Measurements from ENCODE around the gene CHADL.
"Not testable (repeated sequence)": the region's sequence is repeated elsewhere in the genome, so short reads cannot be mapped to it uniquely, and the experiment has no call there.

CHADL gene

DNA sequence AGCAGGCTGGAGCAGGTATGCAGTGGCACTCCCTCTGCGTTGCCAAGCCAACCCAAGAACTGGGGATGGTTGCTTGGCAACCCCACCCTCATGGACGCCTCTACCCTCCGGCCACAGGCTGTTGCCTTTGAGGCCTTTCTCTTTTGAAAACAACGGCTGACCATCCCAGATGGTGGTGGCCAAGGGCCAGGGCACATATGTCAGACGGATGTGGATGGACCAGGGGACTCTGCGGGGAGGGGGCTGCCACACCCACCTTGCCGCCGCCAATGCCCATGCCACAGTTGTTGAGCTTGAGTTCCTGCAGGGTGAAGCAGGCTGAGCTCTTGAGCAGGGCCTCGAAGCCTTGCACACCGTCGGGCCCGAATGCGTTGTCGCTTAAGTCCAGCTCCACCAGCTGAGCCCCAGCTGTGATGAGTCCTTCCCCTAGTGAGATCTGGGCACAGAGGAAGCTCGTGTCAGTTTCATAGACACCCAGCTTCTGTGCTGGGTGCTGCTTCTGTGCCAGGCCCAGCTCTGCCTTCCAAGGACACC lies 23.7 kb upstream of the CHADL start:
- no peaks in the 10 kb centered on the region for H3K9me3 Mint-ChIP-seq
- H3K36me3 Mint-ChIP-seq (ENCODE audit: low read depth), result peaks cover 100% of the 10 kb centered on the region
- intact Hi-C loops (cut with micrococcal nuclease), result no loop called here
- no peaks in the 10 kb centered on the region for H3K27me3 Mint-ChIP-seq
- H3K4me1 Mint-ChIP-seq (ENCODE audit: low read depth), result peaks cover 20% of the 10 kb centered on the region
- no peak overlapping the region for H3K27ac Mint-ChIP-seq
- H3K4me3 Mint-ChIP-seq, result no peak overlapping the region

DNA sequence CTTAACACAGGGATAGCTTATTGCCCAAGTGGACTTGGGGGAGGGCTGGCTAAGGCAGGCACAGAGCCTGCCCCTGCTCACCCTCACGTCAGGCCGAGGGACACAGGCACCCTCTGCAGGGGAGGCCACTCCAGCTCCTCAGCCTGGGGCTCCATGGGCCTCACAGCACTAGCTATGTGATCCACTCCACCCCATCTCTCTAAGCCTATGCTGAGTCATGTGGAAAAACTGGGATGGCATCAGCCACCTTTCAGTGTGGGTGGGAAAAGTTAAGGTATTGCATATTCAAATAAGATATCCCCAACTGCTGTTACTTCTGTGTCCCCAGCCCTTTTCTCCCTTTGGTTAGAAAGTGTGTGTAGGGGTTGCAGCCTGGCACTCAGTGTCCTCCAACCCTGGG lies 23.0 kb upstream of the CHADL start:
- intact Hi-C loops (cut with micrococcal nuclease), result no loop called here
- Mint-ChIP-seq H3K9me3 (no peaks in the 10 kb centered on the region), H3K4me1 (ENCODE audit: low read depth) (peaks cover 20% of the 10 kb centered on the region), H3K27ac (no peak overlapping the region), H3K4me3 (no peak overlapping the region), H3K36me3 (ENCODE audit: low read depth) (peaks cover 100% of the 10 kb centered on the region), H3K27me3 (no peaks in the 10 kb centered on the region)

DNA sequence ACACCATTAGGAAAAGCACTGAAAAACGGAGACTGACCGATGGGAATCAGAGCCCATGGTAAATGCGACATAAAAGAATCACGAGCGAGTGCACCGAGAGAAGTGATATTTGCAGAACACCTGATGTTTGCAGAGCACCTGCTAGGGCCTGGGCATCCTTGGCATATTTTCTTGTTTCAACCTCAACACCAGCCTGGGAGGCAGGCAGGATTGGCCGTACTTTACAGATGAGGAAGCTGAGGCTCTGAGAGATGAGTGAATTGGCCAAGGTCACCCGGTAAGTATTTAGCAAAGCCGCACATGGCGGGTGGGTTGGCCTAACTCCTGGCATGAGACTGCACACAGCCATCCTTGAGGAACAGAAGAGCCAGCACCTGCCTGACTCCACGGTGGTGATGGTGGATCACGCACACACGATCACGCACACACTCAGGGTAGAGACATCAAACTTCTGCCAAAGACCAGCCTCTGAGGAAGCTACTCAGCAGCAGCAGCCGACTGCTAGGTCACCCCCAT lies 21.6 kb upstream of the CHADL start:
- intact Hi-C loops (cut with micrococcal nuclease), result no loop called here
- Mint-ChIP-seq H3K27me3 (no peaks in the 10 kb centered on the region), H3K4me1 (ENCODE audit: low read depth) (peaks cover 20% of the 10 kb centered on the region), H3K9me3 (no peaks in the 10 kb centered on the region), H3K36me3 (ENCODE audit: low read depth) (peaks cover 100% of the 10 kb centered on the region), H3K27ac (no peak overlapping the region), H3K4me3 (no peak overlapping the region)

DNA sequence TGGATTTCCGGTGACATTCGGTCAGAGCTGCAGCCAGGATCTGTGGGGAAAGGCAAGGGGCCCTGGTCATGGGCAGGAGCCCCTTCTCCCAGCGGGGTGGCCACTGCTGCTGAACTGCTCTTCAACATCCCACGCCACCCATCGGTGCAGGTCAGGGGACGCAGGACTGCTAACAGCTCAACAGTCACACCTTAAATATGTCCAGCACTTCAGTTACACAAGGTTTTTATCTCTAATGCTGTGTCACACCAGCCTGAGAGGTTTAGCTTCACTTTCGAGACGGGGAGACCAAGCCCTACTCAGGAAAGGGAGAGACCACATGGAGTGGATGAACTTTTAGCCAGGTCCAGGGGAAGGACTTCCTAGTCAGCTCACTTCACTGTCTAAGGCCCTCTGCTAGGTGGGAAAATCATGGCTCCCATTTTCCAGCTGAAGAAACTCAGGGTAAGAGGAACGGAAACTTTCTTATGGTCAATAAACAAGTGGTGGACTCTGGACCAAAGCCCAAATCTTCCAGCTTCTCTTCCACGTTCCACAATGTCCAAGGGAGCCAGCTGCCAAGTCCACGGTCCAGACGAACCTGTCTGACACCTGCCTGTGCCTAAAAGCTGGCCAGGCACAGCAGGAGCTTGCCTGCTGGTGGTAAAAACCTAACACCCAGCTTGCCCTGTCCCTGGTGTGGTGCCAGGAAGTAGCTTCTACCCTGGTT lies 21.0 kb upstream of the CHADL start:
- intact Hi-C loops (cut with micrococcal nuclease), result no loop called here
- H3K4me1 Mint-ChIP-seq (ENCODE audit: low read depth), result peaks cover 20% of the 10 kb centered on the region
- no peak overlapping the region for H3K27ac Mint-ChIP-seq
- no peaks in the 10 kb centered on the region for H3K9me3 Mint-ChIP-seq
- H3K4me3 Mint-ChIP-seq, result no peak overlapping the region
- H3K36me3 Mint-ChIP-seq (ENCODE audit: low read depth), result peaks cover 100% of the 10 kb centered on the region
- no peaks in the 10 kb centered on the region for H3K27me3 Mint-ChIP-seq

DNA sequence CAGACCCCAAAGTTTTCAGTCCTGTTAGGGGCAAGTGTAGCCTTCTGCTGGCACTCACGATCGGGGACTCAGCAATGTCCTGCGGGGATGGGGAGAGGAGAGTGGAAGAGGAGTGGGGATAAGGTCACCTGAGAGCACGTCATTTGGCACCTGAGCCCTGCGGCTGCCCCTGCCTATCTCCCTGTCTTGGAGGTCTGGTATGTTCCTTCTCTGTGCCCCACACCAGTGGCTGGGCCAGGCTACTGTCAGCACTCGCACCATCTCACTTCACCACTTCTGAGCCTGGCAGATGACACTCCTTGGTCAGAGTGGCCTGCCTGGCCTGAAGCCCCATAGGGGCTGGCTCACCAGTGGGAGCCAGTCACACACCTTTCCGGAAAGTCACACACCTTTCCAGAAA lies 20.1 kb upstream of the CHADL start:
- Mint-ChIP-seq H3K4me3 (no peak overlapping the region), H3K27me3 (no peaks in the 10 kb centered on the region), H3K36me3 (ENCODE audit: low read depth) (peaks cover 100% of the 10 kb centered on the region), H3K9me3 (no peaks in the 10 kb centered on the region), H3K4me1 (ENCODE audit: low read depth) (peaks cover 13% of the 10 kb centered on the region), H3K27ac (no peak overlapping the region)
- intact Hi-C loops (cut with micrococcal nuclease), result no loop called here

DNA sequence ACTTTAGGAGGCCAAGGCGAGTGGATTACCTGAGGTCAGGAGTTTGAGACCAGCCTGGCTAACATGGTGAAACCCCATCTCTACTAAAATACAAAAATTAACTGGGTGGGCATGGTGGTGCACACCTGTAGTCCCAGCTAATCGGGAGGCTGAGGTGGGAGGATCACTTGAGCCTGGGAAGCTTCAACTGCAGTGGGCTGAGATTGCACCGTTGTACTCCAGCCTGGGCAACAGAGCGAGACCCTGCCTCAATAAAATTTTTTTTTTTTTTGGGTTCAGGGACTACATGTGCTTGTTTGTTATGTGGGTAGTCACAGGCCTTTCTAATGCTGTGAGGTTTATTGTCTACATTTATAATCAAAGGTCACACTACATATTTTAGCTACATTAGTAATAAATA lies 19.0 kb upstream of the CHADL start:
- Mint-ChIP-seq H3K36me3 (ENCODE audit: low read depth) (peaks cover 100% of the 10 kb centered on the region), H3K4me1 (ENCODE audit: low read depth) (peaks cover 12% of the 10 kb centered on the region)
- H3K27ac Mint-ChIP-seq; H3K4me3 Mint-ChIP-seq; intact Hi-C loops (cut with micrococcal nuclease); H3K27me3 Mint-ChIP-seq; H3K9me3 Mint-ChIP-seq: not testable (repeated sequence)

DNA sequence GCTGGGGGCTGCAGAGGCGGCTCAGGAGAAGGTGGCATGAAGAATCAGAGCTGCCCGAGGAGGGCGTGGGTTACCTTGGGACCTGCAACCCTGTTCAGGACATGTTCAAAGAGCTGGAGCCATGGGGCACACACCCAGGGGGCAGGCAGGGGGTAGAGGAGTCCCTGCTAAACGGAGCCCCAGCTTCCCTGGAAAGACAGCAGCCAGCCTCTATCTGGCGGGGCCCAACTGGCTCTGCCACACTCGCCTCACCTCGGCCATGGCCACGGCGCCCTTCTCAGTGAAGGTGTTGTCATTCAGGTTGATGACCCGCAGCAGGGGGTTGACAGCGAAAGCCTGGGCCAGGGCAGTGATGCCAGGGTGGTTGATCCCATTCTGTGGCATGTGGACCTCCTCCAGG lies 17.0 kb upstream of the CHADL start:
- intact Hi-C loops (cut with micrococcal nuclease), result no loop called here
- Mint-ChIP-seq H3K9me3 (no peaks in the 10 kb centered on the region), H3K27ac (no peak overlapping the region), H3K27me3 (no peaks in the 10 kb centered on the region), H3K4me3 (no peak overlapping the region), H3K36me3 (ENCODE audit: low read depth) (peaks cover 100% of the 10 kb centered on the region), H3K4me1 (ENCODE audit: low read depth) (peaks cover 18% of the 10 kb centered on the region)

DNA sequence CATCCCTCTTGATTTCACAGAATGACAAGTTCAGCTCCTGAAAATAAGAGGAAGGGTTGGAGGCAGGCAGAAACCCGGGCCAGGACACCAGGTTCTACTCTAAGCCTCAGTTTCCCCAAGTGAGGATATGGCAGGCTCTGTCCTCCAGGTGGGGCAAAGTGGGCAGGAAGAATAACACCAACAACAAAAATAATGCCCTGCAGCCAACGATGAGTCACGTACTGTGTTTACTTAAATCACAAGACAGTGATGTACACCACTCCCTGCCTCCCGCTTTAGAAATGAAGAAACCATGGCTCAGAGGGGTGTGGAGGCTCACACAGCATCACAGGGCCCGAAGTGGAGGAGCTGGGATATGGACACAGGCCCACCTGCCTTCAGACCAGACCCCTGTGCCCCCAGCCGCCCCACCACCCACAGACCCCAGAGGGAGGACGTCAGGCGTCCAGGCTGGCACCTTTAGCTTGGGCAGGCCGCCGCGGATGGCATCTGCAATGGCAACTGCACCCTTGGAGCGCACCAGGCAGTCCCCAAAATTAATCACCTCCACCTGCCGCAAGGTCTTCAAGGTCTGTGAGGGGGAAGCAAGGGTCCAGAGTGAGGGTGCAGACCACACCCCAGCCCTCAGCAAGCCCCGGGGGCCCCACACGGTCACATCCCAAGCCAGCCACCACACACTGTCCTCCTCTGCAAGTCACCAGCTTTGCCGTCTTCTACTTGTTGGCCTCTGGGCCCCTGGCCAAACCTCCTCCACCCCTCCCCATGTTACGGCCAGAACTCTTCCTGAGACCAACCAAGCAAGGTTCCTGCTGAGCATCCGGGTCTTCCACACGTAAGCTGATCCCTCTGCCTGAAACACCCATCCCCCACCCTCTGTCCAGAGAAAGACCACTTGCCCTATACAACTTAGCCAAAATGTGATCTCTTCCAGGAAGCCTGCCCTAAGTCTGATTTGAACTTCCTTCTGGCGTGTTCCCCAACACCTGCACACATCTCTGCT lies 15.8 kb upstream of the CHADL start:
- intact Hi-C loops (cut with micrococcal nuclease), result no loop called here

DNA sequence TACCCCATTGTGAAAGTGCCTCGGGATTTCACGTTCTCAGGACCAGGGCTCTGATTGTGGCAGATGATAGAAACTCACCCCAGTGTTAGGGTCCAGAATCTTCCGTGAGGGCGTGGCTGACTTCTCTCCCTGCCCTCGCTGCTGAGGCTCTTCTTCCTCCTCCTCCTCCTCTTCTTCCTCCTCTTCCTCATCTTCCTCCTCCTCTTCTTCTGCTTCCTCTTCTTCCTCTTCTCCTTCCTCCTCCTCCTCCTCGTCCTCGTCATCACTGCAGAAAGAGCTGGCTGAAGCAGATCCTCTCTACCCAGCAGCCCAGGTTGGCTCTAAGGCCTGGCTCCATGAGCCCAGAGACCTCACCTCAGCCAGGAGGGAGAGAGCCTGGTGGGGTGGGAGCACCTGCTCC lies 13.5 kb upstream of the CHADL start:
- Mint-ChIP-seq H3K27me3 (no peaks in the 10 kb centered on the region), H3K4me3 (no peak overlapping the region), H3K4me1 (ENCODE audit: low read depth) (peaks cover 11% of the 10 kb centered on the region), H3K36me3 (ENCODE audit: low read depth) (peaks cover 100% of the 10 kb centered on the region), H3K9me3 (no peaks in the 10 kb centered on the region), H3K27ac (peak overlapping the region; percentile 33)
- intact Hi-C loops (cut with micrococcal nuclease), result no loop called here

More for the DNA sequence above, 15.8 kb upstream of the CHADL start:
- H3K27me3 Mint-ChIP-seq, result no peaks in the 10 kb centered on the region
- peaks cover 100% of the 10 kb centered on the region for H3K36me3 Mint-ChIP-seq (ENCODE audit: low read depth)
- no peaks in the 10 kb centered on the region for H3K9me3 Mint-ChIP-seq
- H3K4me1 Mint-ChIP-seq (ENCODE audit: low read depth), result peaks cover 11% of the 10 kb centered on the region
- H3K4me3 Mint-ChIP-seq, result no peak overlapping the region
- no peak overlapping the region for H3K27ac Mint-ChIP-seq

DNA sequence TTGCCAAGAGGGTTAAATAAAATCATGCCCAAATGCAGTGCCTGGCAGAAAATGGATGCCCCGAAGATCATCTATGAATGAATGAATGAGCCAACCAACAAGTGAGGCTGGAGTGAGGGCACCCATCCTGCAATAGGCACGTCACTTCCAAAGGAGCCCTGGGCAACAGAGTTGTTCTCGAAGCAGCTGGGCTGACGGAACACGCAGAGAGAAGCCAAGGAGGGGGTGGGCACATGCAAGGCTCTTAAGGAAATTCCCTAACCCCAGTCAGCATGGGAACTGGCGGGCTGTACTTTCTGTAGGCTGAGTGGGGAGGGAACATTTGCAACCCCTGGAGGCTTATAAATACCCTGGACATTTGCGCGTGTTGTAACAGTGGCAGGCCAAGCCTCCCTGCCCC lies 11.6 kb upstream of the CHADL start:
- no peak overlapping the region for H3K27ac Mint-ChIP-seq
- H3K4me1 Mint-ChIP-seq (ENCODE audit: low read depth), result peaks cover 11% of the 10 kb centered on the region
- H3K4me3 Mint-ChIP-seq, result no peak overlapping the region
- no peaks in the 10 kb centered on the region for H3K9me3 Mint-ChIP-seq
- intact Hi-C loops (cut with micrococcal nuclease), result no loop called here
- peaks cover 100% of the 10 kb centered on the region for H3K36me3 Mint-ChIP-seq (ENCODE audit: low read depth)
- no peaks in the 10 kb centered on the region for H3K27me3 Mint-ChIP-seq

DNA sequence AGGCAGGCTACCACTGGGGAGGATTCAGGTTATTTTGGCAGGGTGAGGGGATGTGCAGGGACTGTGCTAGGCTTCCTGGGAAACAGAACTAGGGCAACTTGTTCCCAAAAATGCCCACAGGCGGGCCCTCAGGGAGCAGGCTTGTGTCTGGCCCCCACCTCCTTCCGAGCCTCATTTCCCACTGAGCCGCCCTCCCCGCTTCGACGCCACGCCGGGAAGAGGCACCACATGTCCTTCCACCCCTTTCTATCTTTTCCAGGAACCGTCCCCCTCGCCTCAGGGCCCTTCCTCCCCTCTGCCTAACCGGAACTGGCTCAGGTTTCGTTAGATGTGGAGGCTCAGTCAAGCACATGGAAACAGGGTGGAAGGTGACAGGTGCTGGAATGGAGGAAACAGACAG lies 9.4 kb upstream of the CHADL start:
- H3K4me3 Mint-ChIP-seq, result no peak overlapping the region
- no peaks in the 10 kb centered on the region for H3K27me3 Mint-ChIP-seq
- no peak overlapping the region for H3K27ac Mint-ChIP-seq
- peaks cover 9% of the 10 kb centered on the region for H3K4me1 Mint-ChIP-seq (ENCODE audit: low read depth)
- intact Hi-C loops (cut with micrococcal nuclease), result no loop called here
- peaks cover 100% of the 10 kb centered on the region for H3K36me3 Mint-ChIP-seq (ENCODE audit: low read depth)
- H3K9me3 Mint-ChIP-seq, result no peaks in the 10 kb centered on the region

DNA sequence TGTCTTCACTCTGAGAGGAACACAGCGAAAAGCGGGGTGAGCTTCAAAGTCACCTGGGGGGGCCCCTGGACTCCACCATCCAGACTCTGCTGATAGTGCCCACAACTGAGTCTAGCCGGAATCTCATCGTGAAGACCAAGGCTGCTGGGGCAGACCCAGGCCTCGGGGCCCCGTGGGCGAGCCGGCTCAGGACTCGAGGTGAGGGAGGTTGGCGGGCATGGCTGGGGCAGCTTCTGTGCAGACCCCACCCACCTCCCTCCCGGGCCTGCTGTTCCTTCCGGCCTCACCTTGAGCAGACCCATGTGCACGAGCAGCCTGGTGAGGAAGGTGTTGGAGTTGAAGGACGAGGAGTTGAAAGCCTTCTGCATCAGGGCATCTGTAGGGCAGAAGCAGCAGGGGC lies 8.7 kb upstream of the CHADL start:
- intact Hi-C loops (cut with micrococcal nuclease), result no loop called here
- Mint-ChIP-seq H3K27ac (no peak overlapping the region), H3K4me1 (ENCODE audit: low read depth) (peaks cover 4% of the 10 kb centered on the region), H3K9me3 (no peaks in the 10 kb centered on the region), H3K27me3 (no peaks in the 10 kb centered on the region), H3K36me3 (ENCODE audit: low read depth) (peaks cover 97% of the 10 kb centered on the region), H3K4me3 (no peak overlapping the region)

DNA sequence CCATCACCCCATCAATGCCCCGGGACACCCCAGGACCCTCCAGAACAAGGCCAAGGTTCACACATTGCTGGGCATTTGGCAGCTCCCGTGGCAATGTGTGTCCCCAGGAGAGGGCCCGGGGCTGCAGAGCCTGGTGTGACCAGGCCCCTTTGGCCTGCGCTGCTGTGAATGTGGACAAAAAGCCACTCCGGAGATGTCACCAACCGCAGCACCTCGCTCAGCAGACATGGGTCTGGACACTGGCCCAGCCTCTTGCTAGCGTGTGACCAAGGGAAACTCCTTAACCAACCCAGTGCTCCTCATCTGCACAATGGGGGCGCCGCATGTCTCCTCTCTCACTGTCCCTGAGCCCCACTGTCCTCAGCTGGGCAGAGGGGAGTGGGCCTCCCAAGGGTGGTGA lies 8.0 kb upstream of the CHADL start:
- H3K9me3 Mint-ChIP-seq, result no peaks in the 10 kb centered on the region
- H3K4me3 Mint-ChIP-seq, result no peak overlapping the region
- H3K36me3 Mint-ChIP-seq (ENCODE audit: low read depth), result peaks cover 90% of the 10 kb centered on the region
- no peaks in the 10 kb centered on the region for H3K27me3 Mint-ChIP-seq
- H3K27ac Mint-ChIP-seq, result no peak overlapping the region
- intact Hi-C loops (cut with micrococcal nuclease), result no loop called here
- no peaks in the 10 kb centered on the region for H3K4me1 Mint-ChIP-seq (ENCODE audit: low read depth)

DNA sequence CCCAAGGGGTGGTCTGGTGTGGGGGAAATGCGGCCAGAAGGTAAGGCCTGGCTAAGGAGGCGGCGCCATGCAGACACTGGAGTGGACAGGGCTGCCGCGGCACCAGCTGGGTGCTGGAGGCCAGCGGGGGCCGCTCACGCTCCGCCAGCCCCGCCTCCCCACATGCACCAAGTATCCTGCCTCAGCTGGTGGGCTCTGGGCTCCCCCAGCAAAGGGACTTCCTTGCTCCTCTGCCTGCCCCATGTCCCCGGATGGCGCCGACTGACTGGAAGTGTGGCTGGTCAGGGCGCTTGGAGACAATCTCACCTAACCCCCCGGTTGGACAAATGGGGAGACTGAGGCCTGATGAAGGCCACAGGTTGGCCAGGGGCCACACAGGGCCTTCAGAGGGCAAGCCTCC lies 7.6 kb upstream of the CHADL start:
- intact Hi-C loops (cut with micrococcal nuclease), result no loop called here
- no peaks in the 10 kb centered on the region for H3K9me3 Mint-ChIP-seq
- peaks cover 86% of the 10 kb centered on the region for H3K36me3 Mint-ChIP-seq (ENCODE audit: low read depth)
- H3K4me1 Mint-ChIP-seq (ENCODE audit: low read depth), result no peaks in the 10 kb centered on the region
- H3K27me3 Mint-ChIP-seq, result no peaks in the 10 kb centered on the region
- no peak overlapping the region for H3K4me3 Mint-ChIP-seq
- H3K27ac Mint-ChIP-seq, result no peak overlapping the region

All from dendritic cell treated with granulocyte-macrophage colony-stimulating factor and Interleukin-4, amounts not matched to agents 40 ng/mL and 50 ng/mL, for 4 days (primary cell).